Measurements from ENCODE around the gene LYAR. TPM values are rescaled to one million over a fixed set of nuclear protein-coding genes. Genes with fewer than 3 reads are reported as not detected.

The LYAR gene
- total and polyA plus RNA-seq, 9 donors, result 11.3 to 19.3 (median 15.3) TPM

DNA sequence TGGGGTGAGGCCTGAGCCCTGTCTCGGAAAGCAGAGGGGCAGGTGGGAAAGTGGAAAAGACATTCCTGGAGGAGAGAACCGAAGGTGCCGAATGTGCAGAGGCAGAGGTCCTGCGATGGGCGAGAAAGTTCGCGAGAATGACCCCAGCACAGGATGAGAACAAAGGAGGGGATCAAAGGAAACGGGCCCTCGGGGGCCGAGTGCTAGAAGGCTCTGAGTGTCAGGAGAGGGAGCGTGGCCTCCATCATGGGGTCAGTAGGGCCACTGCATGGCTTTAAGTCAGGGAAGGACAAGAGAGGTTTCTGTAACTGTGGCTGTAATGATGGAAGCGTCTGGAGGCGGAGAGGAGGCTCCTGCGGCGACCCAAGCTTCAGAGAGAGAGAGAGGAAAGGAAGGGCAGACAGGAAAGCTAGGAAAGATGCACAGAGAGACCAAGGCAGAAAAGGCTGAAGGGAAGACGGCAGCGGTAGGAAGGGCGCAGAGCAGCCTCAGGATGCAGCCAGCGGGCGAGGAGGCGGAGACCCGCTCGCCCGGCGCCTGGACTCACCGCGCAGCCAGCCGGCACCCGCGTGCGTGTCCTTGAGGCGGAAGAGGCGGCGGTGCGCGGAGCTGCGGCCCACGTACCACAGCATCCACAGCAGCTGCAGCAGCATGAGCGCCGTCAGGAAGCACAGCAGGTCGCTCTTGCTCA is 63.9 kb downstream of the LYAR start:
- H3K27ac ChIP-seq (ENCODE audit: low read length), result no peak overlapping the region
- DNase-seq, result no peak
- H3K27me3 ChIP-seq (ENCODE audit: control insufficient read depth, insufficient read depth, low read length), result peaks cover 64% of the 10 kb centered on the region
- H3K4me3 ChIP-seq (ENCODE audit: low read length), result no peak overlapping the region
- 10% methylated on average over 39 of the region's 41 CpGs for whole genome bisulfite sequencing (ENCODE audit: insufficient coverage)
- no peaks in the 10 kb centered on the region for H3K36me3 ChIP-seq (ENCODE audit: control insufficient read depth, insufficient read depth, low read length)
- H3K4me1 ChIP-seq (ENCODE audit: control insufficient read depth, insufficient read depth, low read length), result no peaks in the 10 kb centered on the region
- no peaks in the 10 kb centered on the region for H3K9me3 ChIP-seq (replicated peaks; ENCODE audit: control insufficient read depth, low read depth, low read length)

Other genes with a start within 250 kb of the LYAR start
- not detected for gene OTOP1, start 63.2 kb downstream of the LYAR start, total RNA-seq
- not detected for gene OTOP1, start 63.2 kb downstream of the LYAR start, polyA plus RNA-seq (ENCODE audit: insufficient read depth in 1 of 8, insufficient read length in 8 of 8, low replicate concordance in 1 of 8)
- gene TMEM128, start 41.9 kb downstream of the LYAR start, total RNA-seq, result 21.5 TPM
- 10 to 100 TPM; 17.2 to 24.7 (median 19.6) TPM for gene TMEM128, start 41.9 kb downstream of the LYAR start, polyA plus RNA-seq (ENCODE audit: insufficient read depth in 1 of 8, insufficient read length in 8 of 8, low replicate concordance in 1 of 8)
- gene ZBTB49, start 97 bp upstream of the LYAR start, total RNA-seq, result 5.3 TPM
- 1 to 10 TPM; 4.0 to 5.9 (median 4.9) TPM for gene ZBTB49, start 97 bp upstream of the LYAR start, polyA plus RNA-seq (ENCODE audit: insufficient read depth in 1 of 8, insufficient read length in 8 of 8, low replicate concordance in 1 of 8)
- 0.75 TPM for gene NSG1, start 96.9 kb upstream of the LYAR start, total RNA-seq
- 10 to 100 TPM in 1 of 8 donors, 1 to 10 TPM in 7; 1.8 to 12.2 (median 2.8) TPM for gene NSG1, start 96.9 kb upstream of the LYAR start, polyA plus RNA-seq (ENCODE audit: insufficient read depth in 1 of 8, insufficient read length in 8 of 8, low replicate concordance in 1 of 8)

Measured in muscle of leg (tissue), 11 donors.